ENCODE measurements around the gene ZSCAN5A. TPM values are rescaled to one million over a fixed set of nuclear protein-coding genes. Genes with fewer than 3 reads are reported as not detected.

ZSCAN5A gene, protein sequence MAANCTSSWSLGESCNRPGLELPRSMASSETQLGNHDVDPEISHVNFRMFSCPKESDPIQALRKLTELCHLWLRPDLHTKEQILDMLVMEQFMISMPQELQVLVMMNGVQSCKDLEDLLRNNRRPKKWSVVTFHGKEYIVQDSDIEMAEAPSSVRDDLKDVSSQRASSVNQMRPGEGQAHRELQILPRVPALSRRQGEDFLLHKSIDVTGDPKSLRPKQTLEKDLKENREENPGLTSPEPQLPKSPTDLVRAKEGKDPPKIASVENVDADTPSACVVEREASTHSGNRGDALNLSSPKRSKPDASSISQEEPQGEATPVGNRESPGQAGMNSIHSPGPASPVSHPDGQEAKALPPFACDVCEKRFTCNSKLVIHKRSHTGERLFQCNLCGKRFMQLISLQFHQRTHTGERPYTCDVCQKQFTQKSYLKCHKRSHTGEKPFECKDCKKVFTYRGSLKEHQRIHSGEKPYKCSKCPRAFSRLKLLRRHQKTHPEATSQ
- total RNA-seq (2013; cell fraction: nucleolus; rRNA removed) = 55.3 and 55.9 TPM in 2 replicates
- total RNA-seq (2014; rRNA removed) (7.1 and 7.3 TPM in 2 replicates), total RNA-seq (2014; rRNA removed; fragmentation: Illumina TruSeq; extraction: Trizol) (6.1 and 8.7 TPM in 2 replicates), total RNA-seq (2021) (7.9 and 10.7 TPM in 2 replicates), polyA plus RNA-seq (2011; rRNA removed) (9.0 and 12.0 TPM in 2 replicates), polyA plus RNA-seq (2014; fragmentation: Illumina TruSeq; extraction: Trizol) (4.8 and 11.8 TPM in 2 replicates), polyA plus RNA-seq (2014; fragmentation: Nextera tagmentation; extraction: Ambion mirVana) (1 to 10 TPM; 5.5 to 6.6 TPM), polyA plus RNA-seq (2014; rRNA removed) (7.9 and 8.8 TPM in 2 replicates), polyA plus RNA-seq (2016; fragmentation: Nextera tagmentation; extraction: Ambion mirVana) (10 to 100 TPM in 1 of 2 experiments, 1 to 10 TPM in 1; 9.5 to 11.8 TPM), polyA minus RNA-seq (2011; rRNA and poly(A)+ RNA removed) (13.5 and 30.3 TPM in 2 replicates), Bru-seq, nascent RNA (percentile 54 among the genes with signal in this experiment), BruChase-seq, experiment 1, labeled RNA remaining after a 6-hour chase (percentile 58 among the genes with signal in this experiment), BruChase-seq, experiment 2, labeled RNA remaining after a 2-hour chase (percentile 57 among the genes with signal in this experiment)
- polyA plus RNA-seq (2011; ENCODE audit: low read depth) = 4.6 TPM
- polyA plus RNA-seq (2011; cell fraction: cytosol; rRNA removed) = 12.7 and 15.3 TPM in 2 replicates
- 11.8 and 12.3 TPM in 2 replicates for polyA plus RNA-seq (2011; cell fraction: nucleus; rRNA removed)
- 6.5 and 6.9 TPM in 2 replicates for polyA plus RNA-seq (2012)
- 5.6 and 5.7 TPM in 2 replicates for polyA minus RNA-seq (2011; cell fraction: cytosol; rRNA and poly(A)+ RNA removed)
- 18.0 and 45.3 TPM in 2 replicates for polyA minus RNA-seq (2011; cell fraction: nucleus; rRNA and poly(A)+ RNA removed)
- long read RNA-seq, experiment 1, partial matches to known transcripts = 0 of 17 reads
- long read RNA-seq, experiment 1, other reads (novel, unspliced or antisense) = 16 of 17 reads
- long read RNA-seq, experiment 2, partial matches to known transcripts = 7 of 113 reads
- long read RNA-seq, experiment 2, other reads (novel, unspliced or antisense) = 104 of 113 reads

DNA sequence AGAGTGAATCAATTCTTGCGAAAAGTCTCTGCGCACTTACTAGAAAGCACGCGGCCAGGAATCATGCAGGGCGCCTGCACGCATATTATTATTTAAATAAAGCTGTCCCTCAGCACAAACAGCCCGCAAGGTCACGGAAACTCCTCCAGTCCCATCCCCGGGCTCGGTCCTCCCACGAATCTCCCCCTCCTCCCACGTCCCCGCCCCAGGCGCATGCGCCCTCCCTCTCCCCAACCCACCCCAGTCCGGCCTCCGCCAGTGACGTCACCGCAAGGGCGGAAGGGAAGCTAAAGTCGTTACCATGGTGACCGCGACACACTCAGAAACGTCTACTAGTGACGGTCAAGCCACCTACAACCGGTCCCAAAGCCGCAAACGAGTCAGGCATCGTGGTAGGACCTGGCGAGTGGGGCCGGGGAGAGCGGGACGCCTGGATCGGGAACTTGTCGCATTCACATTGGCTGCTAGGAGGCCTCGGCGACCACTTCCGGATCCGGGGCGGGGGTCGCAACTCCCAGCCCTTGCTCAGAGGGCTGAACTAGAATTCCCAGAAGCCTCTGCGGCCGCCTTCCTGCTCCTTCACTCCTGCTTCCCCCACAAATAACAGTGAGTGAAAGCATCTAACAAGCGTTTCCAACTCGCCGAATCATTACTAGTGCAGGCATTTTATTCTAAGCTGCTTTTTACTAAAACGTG is at the start of gene ZSCAN5A:
ZSCAN5A (minus strand) TSS at position 459 of the 696 bp plus-strand sequence. CDS start 89,793 bp downstream, outside the sequence.
- DNase-seq (ENCODE audit: low read depth, low spot score) = peak; percentile 89
- Histone ChIP-seq H3K4me3 (peak within 1 kb of the TSS; percentile 92), H4K20me1 (ENCODE audit: control insufficient read depth, insufficient read depth) (no peaks in the 10 kb centered on the region), H3K27me3 (replicated peaks in 1 of 2; ENCODE audit: control insufficient read depth in 2 of 2, insufficient read depth in 2 of 2, low read length in 1 of 2) (no peaks in the 10 kb centered on the region), H3K4me1 (ENCODE audit: control insufficient read depth, insufficient read depth, low read length) (peaks cover 3% of the 10 kb centered on the region), H3K9me3 (replicated peaks; ENCODE audit: control insufficient read depth, insufficient read depth, low read length) (no peaks in the 10 kb centered on the region; the same call in 2 of the 3 replicates), H2AFZ (ENCODE audit: control insufficient read depth, low read depth, low read length) (peak within 1 kb of the TSS; percentile 100), H3K79me2 (ENCODE audit: control insufficient read depth, insufficient read depth, low read length) (no peaks in the 10 kb centered on the region), H3K27ac (ENCODE audit: control insufficient read depth, insufficient read depth) (peak within 1 kb of the TSS; percentile 98), H3K36me3 (ENCODE audit: control insufficient read depth in 2 of 2, insufficient read depth in 2 of 2, low read length in 1 of 2) (0 out of 4 replicates have a peak, but pooled peaks cover 0 to 3% of the 10 kb centered on the region in 2 experiments), H3K4me2 (ENCODE audit: control insufficient read depth, insufficient read depth) (peak within 1 kb of the TSS; percentile 79), H3K9ac (ENCODE audit: control insufficient read depth, insufficient read depth, low read length) (peak within 1 kb of the TSS; percentile 78)
- ChIA-PET CTCF (interaction anchor here (0.7 to 10.4 kb wide), 9 partner anchors 13 to 1702 kb away, joined by 3 to 88 read pairs (median 4); no protein-coding TSS in a partner anchor), SMC1A (ENCODE audit: uncharacterized antibody, unreplicated experiment) (interaction anchor here (1.0 to 2.0 kb wide), 2 partner anchors 19 kb away, joined by 3 to 8 read pairs; no protein-coding TSS in a partner anchor), RAD21 (ENCODE audit: unreplicated experiment) (interaction anchor here (0.6 to 3.7 kb wide), 7 partner anchors 19 to 682 kb away, joined by 3 to 16 read pairs (median 5); partner anchors contain the start of genes CCDC106 and ZNF787), POLR2A (interaction anchor here (0.6 to 1.3 kb wide), 5 partner anchors 194 to 965 kb away, joined by 3 to 6 read pairs (median 4); partner anchors contain the start of gene ZNF787)
- ATAC-seq = peak; percentile 87
- 1% methylated on average over 38 of the region's 47 CpGs for WGBS (ENCODE audit: insufficient coverage, insufficient replicate concordance, low lambda C conversion rate, missing lambda C conversion rate)
- no peak for FAIRE-seq
- no TSS peak for BruUV-seq (replicated peaks)
- intact Hi-C loops (cut with micrococcal nuclease; ENCODE audit: unreplicated experiment) = loop anchor here (1.0 kb wide), 2 partner anchors 173 to 234 kb away; partner anchors contain the start of gene ZNF444
- in situ Hi-C loops (cut with MboI) = loop anchor here (5.0 kb wide), 2 partner anchors 232 to 662 kb away; no protein-coding TSS in a partner anchor
- TF ChIP-seq RELA (IDR thresholded peaks at IDR 0.05; ENCODE audit: borderline replicate concordance, partially characterized antibody) (no peak), PML (IDR thresholded peaks at IDR 0.05; ENCODE audit: low read length) (no peak), SMARCA5 (IDR thresholded peaks at IDR 0.05) (0 out of 2 replicates have a peak, but pooled peaks have one; percentile 30), KDM1A (IDR thresholded peaks at IDR 0.05; ENCODE audit: borderline replicate concordance) (no peak), ZNF384 (IDR thresholded peaks at IDR 0.05; ENCODE audit: borderline replicate concordance, low read depth, low read length) (no peak), SMAD5 (IDR thresholded peaks at IDR 0.05; ENCODE audit: low read depth) (peak; percentile 56; the same call in 1 of the 2 replicates), BHLHE40 (IDR thresholded peaks at IDR 0.05; ENCODE audit: borderline replicate concordance in 1 of 2, low read depth in 2 of 2, low read length in 1 of 2) (peak in 1 of 2 experiments; percentile 55; a peak in 2 of 4 replicates), ZNF207 (IDR thresholded peaks at IDR 0.05; ENCODE audit: borderline replicate concordance) (peak; percentile 81; the same call in 1 of the 2 replicates)
- TF ChIP-seq, protein P1, sequence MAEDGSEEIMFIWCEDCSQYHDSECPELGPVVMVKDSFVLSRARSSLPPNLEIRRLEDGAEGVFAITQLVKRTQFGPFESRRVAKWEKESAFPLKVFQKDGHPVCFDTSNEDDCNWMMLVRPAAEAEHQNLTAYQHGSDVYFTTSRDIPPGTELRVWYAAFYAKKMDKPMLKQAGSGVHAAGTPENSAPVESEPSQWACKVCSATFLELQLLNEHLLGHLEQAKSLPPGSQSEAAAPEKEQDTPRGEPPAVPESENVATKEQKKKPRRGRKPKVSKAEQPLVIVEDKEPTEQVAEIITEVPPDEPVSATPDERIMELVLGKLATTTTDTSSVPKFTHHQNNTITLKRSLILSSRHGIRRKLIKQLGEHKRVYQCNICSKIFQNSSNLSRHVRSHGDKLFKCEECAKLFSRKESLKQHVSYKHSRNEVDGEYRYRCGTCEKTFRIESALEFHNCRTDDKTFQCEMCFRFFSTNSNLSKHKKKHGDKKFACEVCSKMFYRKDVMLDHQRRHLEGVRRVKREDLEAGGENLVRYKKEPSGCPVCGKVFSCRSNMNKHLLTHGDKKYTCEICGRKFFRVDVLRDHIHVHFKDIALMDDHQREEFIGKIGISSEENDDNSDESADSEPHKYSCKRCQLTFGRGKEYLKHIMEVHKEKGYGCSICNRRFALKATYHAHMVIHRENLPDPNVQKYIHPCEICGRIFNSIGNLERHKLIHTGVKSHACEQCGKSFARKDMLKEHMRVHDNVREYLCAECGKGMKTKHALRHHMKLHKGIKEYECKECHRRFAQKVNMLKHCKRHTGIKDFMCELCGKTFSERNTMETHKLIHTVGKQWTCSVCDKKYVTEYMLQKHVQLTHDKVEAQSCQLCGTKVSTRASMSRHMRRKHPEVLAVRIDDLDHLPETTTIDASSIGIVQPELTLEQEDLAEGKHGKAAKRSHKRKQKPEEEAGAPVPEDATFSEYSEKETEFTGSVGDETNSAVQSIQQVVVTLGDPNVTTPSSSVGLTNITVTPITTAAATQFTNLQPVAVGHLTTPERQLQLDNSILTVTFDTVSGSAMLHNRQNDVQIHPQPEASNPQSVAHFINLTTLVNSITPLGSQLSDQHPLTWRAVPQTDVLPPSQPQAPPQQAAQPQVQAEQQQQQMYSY (CRISPR knock-in tag; IDR thresholded peaks at IDR 0.05) = no peak; the same call in 1 of the 2 replicates

All from GM12878 (cell line).